ENCODE results near the gene POLE. TPM values are rescaled to one million over a fixed set of nuclear protein-coding genes. Genes with fewer than 3 reads are reported as not detected.

POLE gene
- total RNA-seq, 1 experiment from 2014 or later, result 147 TPM

DNA sequence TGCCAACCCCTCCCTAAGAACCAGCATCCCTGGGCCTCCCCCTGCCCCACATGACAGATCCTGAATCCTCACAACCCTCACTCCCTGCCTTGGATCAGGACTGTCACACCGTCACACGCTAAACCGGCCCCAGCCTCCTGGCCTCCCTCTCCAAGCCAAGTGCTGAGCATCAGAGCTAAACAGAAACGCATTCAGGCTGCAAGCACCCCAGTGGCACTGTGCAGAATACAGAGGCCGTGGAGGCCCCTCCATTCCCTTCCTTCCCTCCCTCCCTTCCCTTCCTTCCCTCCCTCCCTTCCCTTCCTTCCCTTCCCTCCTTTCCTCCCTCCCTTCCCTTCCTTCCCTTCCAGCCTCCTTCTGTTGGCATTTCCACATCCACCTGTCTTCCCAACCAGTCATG is 12.6 kb downstream of the POLE start:
- no peaks in the 10 kb centered on the region for H3K9me3 Mint-ChIP-seq
- no peak overlapping the region for H3T11ph ChIP-seq (ENCODE audit: low read length)
- no peak overlapping the region for H2BK20ac ChIP-seq (ENCODE audit: low read depth, low read length, poor library complexity, severe bottlenecking)
- no peak overlapping the region for H2BK12ac ChIP-seq (ENCODE audit: insufficient read length, low read depth, low read length)
- H4K91ac ChIP-seq (ENCODE audit: insufficient read length, low read depth, low read length), result no peak overlapping the region
- H3K4me2 ChIP-seq (ENCODE audit: insufficient read depth, insufficient read length, low read length), result no peak overlapping the region
- H3K79me1 ChIP-seq (ENCODE audit: insufficient read depth, low read depth, low read length, poor library complexity, severe bottlenecking), result no peaks in the 10 kb centered on the region
- no peak overlapping the region for H2BK15ac ChIP-seq (ENCODE audit: low read depth, low read length)
- H3K27ac ChIP-seq (ENCODE audit: insufficient read length, low read depth, low read length), result no peak overlapping the region
- H3K56ac ChIP-seq (ENCODE audit: insufficient read length, low read depth, low read length), result no peak overlapping the region
- no peak overlapping the region for H4K8ac ChIP-seq (replicated peaks; ENCODE audit: insufficient read length, low read depth, low read length)
- H3K23ac ChIP-seq (ENCODE audit: insufficient read length, low read depth, low read length), result no peak overlapping the region
- H3K18ac ChIP-seq (ENCODE audit: insufficient read length, low read depth, low read length), result no peak overlapping the region
- no peak for DNase-seq
- TF ChIP-seq, protein P1, sequence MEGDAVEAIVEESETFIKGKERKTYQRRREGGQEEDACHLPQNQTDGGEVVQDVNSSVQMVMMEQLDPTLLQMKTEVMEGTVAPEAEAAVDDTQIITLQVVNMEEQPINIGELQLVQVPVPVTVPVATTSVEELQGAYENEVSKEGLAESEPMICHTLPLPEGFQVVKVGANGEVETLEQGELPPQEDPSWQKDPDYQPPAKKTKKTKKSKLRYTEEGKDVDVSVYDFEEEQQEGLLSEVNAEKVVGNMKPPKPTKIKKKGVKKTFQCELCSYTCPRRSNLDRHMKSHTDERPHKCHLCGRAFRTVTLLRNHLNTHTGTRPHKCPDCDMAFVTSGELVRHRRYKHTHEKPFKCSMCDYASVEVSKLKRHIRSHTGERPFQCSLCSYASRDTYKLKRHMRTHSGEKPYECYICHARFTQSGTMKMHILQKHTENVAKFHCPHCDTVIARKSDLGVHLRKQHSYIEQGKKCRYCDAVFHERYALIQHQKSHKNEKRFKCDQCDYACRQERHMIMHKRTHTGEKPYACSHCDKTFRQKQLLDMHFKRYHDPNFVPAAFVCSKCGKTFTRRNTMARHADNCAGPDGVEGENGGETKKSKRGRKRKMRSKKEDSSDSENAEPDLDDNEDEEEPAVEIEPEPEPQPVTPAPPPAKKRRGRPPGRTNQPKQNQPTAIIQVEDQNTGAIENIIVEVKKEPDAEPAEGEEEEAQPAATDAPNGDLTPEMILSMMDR (conservative IDR thresholded peaks at IDR 0.05), result no peak
- H2AFZ ChIP-seq (ENCODE audit: low read length), result no peak overlapping the region
- H2AK5ac ChIP-seq (ENCODE audit: insufficient read length, low read length), result no peak overlapping the region
- H3K4me1 Mint-ChIP-seq, result no peaks in the 10 kb centered on the region
- H4K5ac ChIP-seq (ENCODE audit: insufficient read length, low read depth, low read length), result no peak overlapping the region
- no peak overlapping the region for H2BK5ac ChIP-seq (ENCODE audit: insufficient read length, low read length)
- no peak overlapping the region for H3K4ac ChIP-seq (ENCODE audit: low read depth, low read length)
- peaks cover 55 to 93% (median 88%) of the 10 kb centered on the region in 3 experiments for H3K36me3 Mint-ChIP-seq (ENCODE audit: insufficient read depth in 1 of 3, low read depth in 3 of 3)
- no peak overlapping the region for H3K9ac ChIP-seq (ENCODE audit: extremely low read depth, insufficient read length, low read length)
- no peaks in the 10 kb centered on the region for H3K4me1 ChIP-seq (ENCODE audit: insufficient read depth, low read length)
- no peaks in the 10 kb centered on the region for H3K9me3 ChIP-seq (ENCODE audit: control insufficient read depth, low read depth, low read length)
- H3K27me3 ChIP-seq (ENCODE audit: insufficient read depth, low read length), result no peaks in the 10 kb centered on the region
- no peaks in the 10 kb centered on the region for H4K20me1 ChIP-seq (ENCODE audit: control insufficient read depth, insufficient read depth, insufficient read length)
- H3K14ac ChIP-seq (ENCODE audit: insufficient read depth, low read length), result no peak overlapping the region
- H2BK120ac ChIP-seq (ENCODE audit: low read depth, low read length, poor library complexity, severe bottlenecking), result no peak overlapping the region
- no peaks in the 10 kb centered on the region; the same call in 1 of the 2 replicates for H3K79me2 ChIP-seq (ENCODE audit: insufficient read depth, low read length)
- no peaks in the 10 kb centered on the region for H3K23me2 ChIP-seq (ENCODE audit: insufficient read length, low read depth, low read length, poor library complexity, severe bottlenecking)
- H3K27me3 Mint-ChIP-seq (ENCODE audit: low read depth), result no peaks in the 10 kb centered on the region
- no peak overlapping the region; a peak in 1 of 5 replicates for H3K4me3 Mint-ChIP-seq
- WGBS (ENCODE audit: extremely low coverage, insufficient read length, low lambda C conversion rate), result no CpG with 5 or more reads among the region's 5 CpGs
- H3K27ac Mint-ChIP-seq, result peak overlapping the region in 2 of 3 experiments; percentile 11 to 57; a peak in 3 of 7 replicates

All from H9 (cell line).